HG03439 (cell line): ENCODE data around the gene HTRA2.

Experiments used
- ATAC-seq: cut with Tn5 transposase; IDR thresholded peaks from one replicate; pipeline ENCODE4 v1.9.1; 2021; ENCODE audit warnings: mild to moderate bottlenecking, moderate library complexity; ENCODE audit not compliant: unreplicated experiment

Gene HTRA2

DNA sequence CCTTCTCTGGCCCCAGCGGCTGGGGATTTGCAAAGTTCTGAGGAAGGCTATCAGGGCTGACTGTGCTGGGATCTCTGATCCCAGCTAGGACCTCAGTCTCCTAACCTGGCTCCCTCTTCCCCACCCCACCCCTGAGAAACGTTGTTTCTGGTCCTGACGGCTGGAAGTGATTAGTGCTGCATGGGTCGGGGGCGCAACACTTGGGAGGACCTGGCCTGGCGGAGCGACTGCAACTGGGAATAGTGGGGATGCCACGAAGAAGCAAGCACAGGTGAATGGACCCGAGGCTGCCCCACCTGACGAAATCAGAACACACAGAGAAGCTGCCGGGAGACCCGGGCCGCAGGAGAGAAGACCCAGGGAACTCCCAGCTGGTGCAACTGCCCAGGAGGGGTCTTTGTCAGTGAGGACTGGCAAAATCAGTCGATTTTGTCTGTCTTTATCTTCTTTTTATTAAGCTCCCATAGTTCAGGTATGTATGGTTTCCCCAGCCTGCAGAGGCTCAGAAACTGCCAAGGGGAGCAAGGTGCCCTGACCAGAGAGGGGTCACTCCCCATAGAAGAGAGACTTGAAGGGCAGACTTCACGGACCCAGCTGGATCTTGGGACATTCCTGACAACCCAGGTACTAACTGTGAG, 29.7 kb upstream of the HTRA2 start:
- ATAC-seq = no peak

GRCh38 chr2:74500578-74500946, 29.2 kb upstream of the HTRA2 start:
- no peak for ATAC-seq

- ATAC-seq = no peak
Observed at GRCh38 chr2:74501335-74502071, 28.2 kb upstream of the HTRA2 start.

DNA sequence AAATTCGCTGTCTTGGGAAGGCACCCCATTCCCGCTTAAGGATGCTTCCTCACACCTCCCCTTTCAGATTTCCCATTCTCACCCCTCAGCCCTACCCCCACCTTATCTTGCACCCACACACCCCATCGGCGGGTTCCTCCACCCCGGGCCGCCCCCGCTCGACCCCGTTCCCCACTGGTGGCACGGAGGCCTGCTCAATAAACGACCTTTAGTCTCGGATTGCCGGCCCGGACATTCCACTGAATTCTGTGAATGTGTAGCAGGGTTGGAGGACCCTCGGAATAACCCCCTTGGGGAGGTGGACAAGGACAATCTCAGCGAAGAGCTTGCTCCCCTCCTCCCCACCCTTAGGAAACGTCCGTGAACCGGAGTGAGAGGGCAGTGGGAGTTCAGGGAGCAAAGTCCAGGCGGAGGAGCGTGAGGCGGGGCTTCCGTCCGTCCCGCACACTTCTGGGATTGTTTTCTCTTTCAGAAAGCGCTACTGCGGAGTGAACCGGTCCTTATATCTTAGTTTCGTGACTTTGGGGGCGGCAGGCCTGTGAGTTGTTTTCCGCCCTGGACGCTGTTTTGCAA, 27.5 kb upstream of the HTRA2 start:
- ATAC-seq = no peak

DNA sequence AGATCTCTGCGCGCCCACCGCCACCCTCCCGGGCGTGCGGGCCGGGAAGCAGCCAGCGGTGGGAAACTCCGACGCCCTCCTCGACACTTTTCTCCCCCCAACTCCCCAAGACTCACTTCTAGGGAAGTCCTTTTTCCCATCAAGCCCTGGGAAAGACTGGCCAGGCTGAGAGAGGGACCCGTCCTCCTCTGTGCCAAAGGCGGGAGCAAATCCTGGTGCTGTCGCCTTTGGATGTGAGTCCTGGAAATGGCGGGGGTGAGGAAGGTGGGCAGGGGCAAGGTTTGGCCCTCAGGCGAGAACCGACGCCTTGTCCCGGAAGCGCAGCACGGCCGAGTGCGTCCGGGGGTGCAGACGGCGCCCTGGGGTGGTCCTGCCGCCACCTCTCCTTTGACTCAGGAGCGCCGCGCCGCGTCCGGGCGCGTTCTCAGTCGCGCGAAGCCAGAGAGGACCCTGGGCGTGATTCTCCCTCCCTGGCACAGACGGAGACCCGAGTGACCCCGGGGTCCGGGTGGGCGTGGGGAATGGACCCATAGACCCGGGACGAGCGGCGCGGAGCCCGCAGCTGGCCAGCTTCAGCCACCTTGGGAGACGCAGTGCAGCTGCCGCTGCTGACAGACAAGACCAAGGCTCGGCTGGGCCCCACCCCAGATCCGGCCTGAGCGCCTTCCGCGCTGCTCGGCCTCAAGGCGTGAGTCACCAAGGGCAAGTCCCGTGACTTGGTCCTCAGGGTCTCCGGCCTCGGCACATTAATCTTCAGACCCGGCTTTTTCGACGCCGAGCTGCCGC, 26.8 kb upstream of the HTRA2 start:
- ATAC-seq = no peak

- no peak for ATAC-seq
Observed at GRCh38 chr2:74503506-74504475, 25.9 kb upstream of the HTRA2 start.

- no peak for ATAC-seq
Observed at GRCh38 chr2:74504591-74504990, 25.1 kb upstream of the HTRA2 start.

DNA sequence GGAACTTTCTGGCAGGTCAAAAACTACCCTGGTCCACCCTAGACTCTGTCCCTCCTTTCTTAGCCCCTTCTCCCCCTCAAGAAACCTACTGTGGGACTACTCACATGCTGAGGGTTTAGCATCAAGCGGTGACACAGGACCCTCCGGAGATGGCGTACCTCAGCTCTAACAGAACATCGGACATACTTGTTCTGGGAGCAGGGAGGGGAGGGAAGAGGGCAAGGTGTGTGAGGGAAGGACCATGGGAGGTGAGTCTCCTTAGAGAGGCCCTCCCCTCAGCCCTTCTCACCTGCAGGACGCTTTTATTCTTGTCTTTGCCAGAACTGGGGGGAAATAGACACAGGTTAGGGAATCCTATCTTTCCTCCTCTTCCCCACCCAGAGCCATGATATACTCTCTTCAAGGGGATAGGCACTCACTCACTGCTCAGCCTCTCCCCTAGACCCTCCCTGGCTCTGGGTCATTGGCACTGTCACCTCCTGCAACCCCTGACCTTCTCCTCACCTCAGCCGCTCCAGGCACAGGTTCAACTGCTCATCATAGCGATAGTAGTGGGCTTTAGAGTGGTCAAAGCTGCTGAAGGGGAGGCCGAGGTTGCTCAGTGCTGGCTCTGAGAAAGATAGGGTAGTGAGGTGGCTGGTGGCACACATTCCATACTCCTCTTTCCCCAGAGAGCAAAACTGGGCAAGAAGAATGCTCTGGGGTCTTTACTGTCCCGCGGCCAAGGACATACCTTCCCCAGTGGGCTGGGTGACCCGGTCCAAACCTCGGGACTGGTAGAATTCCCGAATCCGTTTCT, 24.1 kb upstream of the HTRA2 start:
- no peak for ATAC-seq

DNA sequence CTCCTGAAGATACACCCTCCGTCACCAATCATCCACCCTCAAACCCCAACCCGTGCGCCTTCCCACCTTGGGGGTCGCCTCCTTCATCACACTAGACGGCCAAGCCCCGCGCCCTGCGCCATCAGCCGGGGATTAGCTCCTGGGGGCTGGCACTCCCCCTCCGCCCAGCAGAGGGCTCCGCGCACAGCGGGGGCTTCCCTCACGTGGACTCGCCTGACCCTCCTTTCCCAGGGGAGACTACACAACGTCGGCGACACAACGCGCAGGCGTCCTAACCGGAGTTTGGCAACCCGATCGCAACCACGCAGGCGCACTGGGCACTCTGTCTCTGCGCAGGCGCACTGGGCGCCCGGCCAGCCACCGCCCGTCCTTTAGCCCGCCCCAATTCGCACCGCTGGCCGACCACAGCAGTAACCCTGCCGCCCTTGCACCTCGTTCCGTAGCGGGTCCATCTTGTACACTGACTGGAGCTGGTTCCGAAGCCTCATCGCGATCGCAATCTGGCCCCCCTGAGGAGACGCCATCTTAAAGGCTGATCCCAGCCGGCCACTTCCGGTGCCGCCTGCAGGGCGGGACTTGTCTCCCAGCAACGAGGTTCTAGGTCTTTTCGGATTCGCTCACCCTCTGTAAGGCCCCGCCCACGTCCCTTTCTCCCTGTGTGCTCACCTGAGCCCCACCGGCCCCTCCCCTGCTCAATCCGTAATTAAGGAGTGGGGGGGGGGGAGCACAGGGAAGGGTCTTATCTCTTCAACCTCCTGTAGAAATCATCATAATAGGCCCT, 22.4 kb upstream of the HTRA2 start, which contains the start of gene PCGF1:
Gene PCGF1, minus strand, starts transcription at position 551 of the 781 bp plus-strand sequence. Its CDS starts 27 bp downstream, at position 524.
- peak; percentile 91 for ATAC-seq

- ATAC-seq = peak; percentile 7
Observed at GRCh38 chr2:74507926-74508520, 21.7 kb upstream of the HTRA2 start.

DNA sequence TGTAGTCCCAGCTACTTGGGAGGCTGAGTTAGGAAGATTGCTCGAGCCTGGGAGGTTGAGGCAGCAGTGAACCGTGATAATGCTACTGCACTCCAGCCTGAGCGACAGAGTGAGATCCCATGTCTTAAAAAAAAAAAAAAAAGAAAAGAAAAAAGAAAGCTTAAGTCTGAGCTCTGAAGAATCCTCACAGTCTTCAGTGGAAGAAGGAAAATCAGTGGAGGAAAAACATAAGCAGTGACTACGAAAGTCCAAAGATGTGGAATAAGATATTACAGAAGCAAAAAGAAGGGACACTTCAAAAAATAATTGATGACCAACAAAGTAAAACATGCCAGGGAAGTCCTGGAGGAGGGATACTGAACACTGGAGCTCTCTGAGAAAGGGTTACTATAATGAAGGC, 19.5 kb upstream of the HTRA2 start:
- ATAC-seq = no peak

GRCh38 chr2:74511104-74511989, 18.4 kb upstream of the HTRA2 start:
- no peak for ATAC-seq

GRCh38 chr2:74512744-74513604, 16.8 kb upstream of the HTRA2 start:
- no peak for ATAC-seq

GRCh38 chr2:74513605-74514367, 15.9 kb upstream of the HTRA2 start:
- no peak for ATAC-seq

GRCh38 chr2:74514368-74515270, 15.1 kb upstream of the HTRA2 start, which contains the start of gene TLX2:
TLX2 (plus strand) TSS chr2:74514450; CDS start chr2:74514807, 357 bp downstream.
- ATAC-seq = no peak
